Measurements from ENCODE around the gene EYS.

EYS gene

DNA sequence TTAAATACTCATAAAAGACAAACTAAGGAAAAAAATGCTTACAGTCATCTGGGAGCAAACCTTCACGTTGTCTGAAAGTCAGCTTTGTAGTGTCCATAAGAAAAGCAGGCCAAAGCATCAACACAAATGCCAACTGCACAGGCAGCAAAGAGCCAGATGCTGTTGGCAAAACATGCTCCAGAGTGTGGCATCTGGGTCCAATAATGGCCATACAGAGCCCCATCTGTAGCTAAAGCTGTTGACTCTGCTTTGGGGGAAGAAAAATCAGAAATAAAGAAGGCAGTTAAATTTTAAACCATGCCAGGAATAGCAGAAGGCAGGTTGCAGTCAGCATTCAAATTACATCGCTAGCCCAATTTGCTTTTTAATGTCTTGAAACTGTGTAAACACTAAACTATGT, 776.3 kb downstream of the EYS start:
- no peak for DNase-seq

DNA sequence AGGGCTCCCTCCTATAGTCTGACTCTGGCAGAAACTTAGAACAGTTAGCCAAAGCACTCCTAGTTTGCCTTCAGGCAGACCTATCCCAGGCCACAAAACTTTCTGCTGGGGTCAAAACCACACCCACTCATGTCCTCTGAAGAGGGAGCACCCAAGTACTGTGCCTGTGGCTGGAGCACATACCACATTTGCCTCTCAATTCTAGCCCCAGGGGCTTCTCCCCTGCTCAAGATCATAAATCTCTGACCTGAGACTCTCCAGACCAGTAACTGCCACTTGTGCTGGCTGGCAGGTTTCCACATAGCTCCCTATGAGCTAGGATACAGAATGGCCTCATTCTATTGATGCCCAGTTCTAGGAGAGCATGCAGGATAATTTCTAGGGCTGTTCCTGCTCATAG, 781.0 kb downstream of the EYS start:
- no peak for DNase-seq

DNA sequence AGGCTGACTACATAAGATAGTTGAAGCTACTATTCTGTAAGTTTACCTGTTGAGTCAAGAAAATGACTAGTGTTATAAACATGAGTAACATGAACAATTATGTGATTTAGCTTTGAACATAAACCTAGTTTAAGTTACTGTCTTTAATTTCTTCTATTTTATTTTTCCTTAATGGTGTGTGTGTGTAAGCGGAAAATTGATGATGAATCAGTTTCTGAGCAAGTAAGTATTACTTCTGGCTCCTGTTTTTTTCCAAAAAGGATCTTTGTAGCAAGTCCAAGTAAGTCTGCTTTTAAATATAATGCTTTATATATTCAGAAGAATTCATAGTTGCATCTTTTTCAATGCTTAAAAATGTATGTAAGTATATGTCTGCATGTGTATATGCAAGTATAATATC, 786.8 kb downstream of the EYS start:
- DNase-seq: no peak

DNA sequence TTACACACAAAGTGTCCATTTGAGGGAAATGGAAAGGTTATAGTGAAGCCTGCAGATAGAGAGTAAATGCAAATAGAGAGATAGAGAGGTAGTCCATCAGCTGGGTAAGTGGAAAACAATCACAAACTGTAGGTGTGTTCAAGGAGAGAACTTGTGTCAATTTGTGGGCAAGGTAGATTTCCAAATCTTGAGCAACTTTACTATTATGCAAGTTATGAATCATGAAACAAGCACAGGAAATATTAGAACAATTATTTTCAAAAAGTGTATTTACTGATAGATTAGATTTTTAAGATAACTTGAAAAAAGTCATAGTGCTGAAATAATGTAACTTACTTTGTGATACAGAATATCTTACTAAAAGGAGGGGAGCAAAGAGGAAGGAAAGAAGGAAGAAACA, 792.9 kb downstream of the EYS start:
- DNase-seq: no peak

DNA sequence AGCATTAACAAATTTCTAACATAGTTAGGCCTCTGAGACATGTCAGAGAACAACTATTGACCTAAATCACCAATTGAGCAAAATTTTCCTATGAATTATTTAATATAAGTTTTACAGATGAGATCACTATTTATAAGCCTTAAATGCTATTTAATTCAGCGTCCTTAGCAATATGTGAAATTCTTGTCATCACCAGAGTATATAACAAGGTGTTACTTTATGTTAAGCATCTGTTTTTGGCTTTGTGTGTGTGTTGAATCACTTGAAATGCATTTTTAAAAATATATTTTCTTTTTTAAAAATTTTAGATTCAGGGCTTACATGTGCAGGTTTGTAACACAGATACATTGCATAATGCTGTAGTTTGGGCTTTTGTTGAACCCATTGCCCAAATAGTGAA, 794.1 kb downstream of the EYS start:
- no peak for DNase-seq

DNA sequence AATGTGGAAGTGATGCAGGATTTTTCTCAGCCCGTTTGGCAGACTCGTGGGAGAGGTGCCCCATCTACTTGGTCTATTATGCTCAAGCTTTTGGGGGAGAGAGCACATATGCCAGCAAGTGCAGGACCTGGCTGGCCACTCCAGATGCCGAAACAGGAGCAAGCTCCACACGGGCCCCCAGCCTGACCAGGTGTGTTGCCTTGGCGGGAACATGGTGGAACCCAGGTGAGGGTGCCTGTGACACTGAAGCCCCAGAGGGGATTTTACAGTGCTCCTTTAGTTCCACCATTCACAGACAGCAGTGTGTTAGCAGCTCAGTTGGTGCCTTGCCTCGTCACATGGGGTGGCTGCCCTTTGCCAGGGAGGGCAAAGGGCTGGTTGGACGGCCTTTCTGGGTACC, 798.9 kb downstream of the EYS start:
- no peak for DNase-seq

DNA sequence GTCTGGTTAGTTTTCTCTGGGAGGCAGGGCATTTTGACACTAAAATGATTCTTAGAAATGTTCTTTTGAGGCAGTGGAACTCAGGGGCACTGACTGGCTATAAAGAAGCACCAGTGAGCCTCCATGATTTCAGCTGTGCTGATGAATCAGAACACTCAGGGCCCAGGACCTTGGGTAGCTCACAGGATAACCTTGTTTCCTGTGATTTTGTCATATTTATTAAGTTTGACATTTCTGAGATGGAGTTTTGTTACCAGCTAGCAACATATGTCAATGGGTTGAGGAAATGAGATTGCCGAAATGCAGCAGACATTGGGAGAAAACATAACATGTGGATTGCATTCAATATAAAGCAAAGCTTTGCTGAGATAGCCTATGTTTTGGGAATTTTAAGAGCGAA, 802.4 kb downstream of the EYS start:
- no peak for DNase-seq

DNA sequence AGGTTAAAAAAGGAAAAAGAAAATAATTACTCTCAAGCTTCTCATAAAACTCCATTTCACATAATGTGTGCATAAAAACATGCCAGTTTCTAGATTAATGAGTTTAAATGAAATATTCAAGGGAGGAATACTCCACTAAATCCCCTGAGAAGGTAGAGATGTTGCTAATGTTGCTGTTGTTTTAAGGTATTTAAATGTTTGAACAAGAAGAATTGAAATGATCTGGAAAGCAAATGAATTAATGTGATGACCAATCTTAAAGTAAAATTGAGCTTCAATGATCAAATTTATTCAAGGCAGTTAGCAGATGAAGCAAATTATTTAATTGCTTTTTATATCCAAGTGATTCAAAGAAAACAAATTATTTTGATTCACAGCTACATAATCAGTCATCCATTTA, 804.4 kb downstream of the EYS start:
- no peak for DNase-seq

DNA sequence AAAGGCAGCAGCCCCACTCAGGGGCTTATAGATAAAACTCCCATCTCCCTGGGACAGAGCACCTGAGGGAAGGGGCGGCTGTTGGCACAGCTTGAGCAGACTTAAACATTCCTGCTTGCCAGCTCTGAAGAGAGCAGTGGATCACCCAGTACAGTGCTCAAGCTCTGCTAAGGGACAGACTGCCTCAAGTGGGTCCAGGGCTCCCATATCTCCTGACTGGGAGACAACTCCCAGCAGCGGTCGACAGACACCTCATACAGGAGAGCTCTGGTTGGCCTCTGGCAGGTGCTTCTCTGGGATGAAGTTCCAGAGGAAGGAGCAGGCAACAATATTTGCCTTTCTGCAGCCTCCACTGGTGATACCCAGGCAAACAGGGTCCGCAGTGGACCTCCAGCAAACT, 810.1 kb downstream of the EYS start:
- DNase-seq: no peak

DNA sequence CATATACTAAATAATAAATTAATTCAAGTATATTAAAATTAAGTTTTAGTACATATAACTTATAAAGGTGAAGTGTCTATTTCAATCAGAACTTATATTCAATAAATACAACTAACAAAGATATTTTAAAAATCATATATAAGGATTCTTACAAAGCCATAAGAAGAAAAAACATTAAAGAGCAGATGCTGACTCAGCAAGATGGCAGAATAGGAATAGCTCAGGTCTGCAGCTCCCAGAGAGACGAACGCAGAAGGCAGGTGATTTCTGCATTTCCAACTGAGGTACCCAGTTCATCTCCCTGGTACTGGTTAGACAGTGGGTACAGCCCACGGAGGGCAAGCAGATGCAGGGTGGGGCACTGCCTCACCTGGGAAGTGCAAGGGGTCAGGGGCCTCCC, 811.1 kb downstream of the EYS start:
- DNase-seq: no peak

DNA sequence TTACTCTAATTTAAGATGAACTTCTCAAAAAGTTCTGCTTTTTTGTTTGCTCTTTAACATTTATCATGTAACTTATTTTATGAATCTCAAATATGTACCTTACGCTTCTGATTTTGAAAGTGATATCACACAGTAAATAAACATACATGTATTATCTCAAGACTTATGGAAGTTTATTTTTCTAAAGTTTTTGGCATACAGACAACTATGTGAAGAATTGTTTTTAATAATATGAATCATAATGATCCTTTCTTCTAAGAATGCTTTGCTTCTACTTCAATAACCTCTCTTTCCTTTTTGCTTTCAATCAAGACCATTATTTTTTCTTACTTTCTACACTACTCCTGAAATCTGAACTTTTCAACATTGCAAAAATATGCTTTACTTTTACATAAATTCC, 816.4 kb downstream of the EYS start:
- no peak for DNase-seq

DNA sequence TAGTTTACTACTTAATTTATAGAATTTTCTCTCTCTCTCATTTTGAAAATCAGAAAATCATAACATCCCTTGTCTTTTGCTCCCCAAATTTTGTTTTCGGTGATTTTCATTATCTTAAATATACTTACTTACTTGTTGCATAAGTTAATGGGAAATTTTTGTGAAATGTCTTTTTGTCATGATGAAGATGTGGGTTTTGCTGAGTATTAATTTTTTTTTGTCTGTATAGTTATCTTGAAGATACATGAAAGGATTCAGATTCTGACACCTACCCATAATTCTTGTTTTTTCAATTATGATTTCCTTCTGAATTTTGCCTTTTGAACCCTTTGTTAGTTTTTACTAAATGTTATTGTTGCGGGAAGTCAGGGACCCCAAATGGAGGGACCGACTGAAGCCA, 817.9 kb downstream of the EYS start:
- no peak for DNase-seq

DNA sequence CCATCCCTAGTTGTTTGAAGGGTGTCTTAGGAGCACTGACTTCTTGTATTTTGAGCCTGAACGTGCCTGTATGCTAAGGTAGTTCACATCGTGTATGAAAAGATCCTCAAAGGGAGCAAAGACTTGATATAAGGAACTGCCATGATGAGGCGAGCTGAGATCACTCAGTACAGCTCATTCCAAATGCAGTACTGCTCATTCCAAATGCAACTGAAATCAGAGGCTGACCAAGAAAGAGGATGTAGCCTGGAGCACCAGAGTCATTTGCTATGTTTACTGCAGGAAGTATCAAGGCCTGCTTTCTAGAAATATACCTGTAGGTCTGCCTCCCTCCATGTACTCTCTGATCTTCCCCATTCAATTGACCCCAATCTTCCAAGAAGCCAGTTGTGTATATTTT, 832.2 kb downstream of the EYS start:
- DNase-seq: no peak

DNA sequence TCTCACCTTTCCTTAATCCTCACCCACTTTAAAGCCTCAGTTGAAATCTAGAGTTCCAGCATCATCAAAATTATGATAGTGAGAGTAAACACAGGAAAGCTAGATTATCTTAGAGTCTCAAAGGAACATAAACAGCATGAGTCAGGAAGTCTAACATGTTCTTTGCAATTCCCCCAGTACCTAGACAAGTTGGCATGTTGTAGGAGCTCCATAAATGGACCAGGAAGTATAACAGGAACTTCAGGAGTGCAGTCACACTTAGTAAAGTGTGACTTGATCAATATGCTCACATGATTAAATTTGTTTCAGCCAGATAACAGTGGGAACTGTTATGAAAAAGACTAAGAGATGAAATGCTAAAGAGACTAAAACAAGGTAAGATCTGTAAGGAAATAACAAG, 834.4 kb downstream of the EYS start:
- DNase-seq: no peak

DNA sequence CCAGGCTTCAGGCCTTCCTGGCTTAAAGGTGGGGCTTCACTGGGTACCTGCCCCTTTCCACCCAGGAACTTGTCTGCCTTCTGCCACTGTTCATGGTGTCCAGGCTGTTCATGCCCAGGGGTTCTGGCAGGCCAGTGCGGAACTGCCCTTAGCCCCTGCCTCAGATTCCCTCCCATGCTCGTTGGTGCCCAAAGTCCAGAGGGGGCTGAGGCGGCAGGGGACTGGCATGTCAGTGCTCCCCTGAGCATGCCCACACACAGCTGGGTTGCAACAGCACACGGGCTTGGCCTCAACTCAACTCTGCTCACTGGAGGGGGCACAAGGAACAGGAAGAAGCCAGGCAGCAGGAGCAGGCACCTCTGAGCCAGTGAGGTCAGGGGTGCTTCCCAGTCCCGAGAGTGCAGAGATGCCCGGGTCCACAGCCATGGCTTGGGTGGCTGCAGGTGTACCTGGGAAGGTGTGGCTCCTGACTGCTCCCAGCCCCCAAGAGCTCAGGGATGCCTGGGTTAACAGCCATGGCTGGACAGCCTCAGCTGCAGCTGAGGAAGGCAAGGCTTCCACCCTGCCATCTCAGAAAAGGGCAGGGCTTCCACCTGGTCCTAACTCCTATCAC, 845.9 kb downstream of the EYS start:
- DNase-seq: no peak

DNA sequence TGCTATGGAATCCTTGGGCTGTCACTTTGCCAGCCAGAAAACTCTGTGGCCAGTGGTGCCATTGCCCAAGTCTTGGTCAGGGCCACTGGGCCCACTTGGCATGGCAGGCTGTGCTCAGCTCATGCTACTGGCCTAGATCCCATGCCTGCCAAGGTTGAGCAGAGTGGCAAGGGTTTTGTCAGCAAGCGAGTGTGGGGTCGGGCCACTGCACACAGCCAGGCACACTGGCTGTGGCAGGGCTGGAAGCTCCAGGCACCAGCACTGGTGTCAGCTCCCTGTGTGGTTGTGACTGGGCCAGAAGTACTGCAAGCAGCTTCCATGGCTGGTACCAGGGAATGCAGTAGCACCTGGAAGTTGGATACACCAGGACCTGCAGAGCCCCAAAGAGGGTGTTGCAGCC, 846.8 kb downstream of the EYS start:
- DNase-seq: no peak

DNA sequence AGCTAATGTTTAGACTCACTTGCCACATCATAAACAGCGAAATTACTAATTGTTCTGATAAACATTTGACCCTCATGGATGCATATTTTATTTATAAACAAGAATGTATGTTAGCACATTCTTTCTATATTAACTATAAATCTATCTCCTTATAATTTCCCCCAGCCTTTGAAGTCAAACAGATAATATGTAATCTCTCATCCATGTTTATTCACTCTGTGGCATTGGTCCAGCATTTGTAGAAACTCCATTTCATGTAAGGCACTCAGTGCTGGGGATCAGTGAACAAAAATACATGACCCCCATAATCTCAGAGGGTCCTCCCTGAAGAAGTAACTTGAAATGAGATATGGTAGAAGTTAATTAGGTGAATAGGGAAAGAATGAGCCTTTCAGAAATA, 856.9 kb downstream of the EYS start:
- DNase-seq: no peak

DNA sequence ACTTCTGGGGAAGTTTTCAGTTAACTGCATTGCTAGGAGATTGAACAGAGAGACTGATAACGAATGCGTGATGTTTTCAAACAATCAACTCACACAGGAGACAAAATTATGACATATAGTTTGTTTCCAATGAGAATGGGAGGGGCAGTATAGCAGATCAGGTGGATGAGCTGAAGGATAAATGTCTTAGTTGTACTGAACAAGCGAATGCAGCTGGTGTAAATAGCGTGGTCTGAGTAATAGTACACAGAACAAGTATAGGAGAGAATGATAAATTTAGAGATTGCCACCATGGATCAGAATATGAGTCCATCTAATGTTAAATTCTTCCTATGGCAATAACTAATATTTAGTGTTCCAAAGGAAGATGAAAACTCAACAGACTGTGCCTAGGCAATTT, 858.6 kb downstream of the EYS start:
- DNase-seq: no peak

DNA sequence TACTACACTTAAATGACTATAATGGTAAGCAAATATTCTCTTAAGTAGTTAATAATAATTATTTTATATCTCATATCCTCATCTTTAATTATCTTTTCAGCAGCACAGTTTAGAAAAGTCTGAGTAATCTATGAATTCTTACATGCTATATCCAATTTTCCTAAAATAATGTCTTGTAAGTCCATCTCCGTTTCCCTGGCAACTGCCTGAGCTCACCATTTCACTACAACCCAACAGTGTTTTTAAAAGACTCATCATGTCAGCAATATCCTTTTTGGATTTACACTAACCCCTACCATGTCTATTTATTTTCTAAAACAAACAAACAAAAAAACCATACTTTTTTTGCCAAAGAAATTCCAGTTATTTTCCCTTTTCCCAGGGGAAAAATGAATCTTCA, 859.6 kb downstream of the EYS start:
- no peak for DNase-seq

DNA sequence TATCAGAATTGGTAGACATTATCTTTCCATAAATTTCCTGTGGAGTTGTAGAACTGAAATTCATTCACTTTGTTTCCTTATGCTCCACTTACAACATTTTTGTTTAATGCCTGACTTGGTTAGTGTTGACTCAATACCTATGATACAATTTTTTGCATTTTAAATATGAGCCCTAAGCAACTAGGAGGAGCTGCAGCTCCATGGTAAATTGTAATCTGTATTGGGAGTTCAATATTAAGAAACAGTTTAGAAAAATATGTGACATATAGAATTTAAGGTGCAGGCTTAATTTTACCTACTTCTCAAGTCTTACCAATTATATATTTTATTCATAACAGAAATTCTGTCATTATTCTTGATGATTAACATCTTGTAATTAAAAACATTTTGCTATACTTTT, 868.3 kb downstream of the EYS start:
- no peak for DNase-seq

DNA sequence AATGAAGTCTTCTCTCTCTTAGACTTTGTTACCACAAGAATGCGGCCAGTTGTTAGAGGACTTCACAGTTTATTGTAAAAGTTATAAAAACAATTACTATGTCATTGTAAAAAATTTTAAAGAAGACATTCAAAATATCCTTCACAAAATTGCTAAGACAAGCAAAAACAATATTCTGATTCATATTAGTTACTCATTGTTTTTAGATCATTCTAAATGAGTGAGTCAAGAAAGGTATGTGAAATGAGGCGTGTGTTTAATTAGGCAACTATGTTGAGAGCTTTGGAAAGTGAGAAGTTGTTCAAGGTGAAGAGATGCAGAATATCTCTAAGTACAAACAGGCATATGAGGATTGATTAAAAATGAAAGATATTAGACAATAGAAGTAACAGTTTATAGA, 875.3 kb downstream of the EYS start:
- no peak for DNase-seq

DNA sequence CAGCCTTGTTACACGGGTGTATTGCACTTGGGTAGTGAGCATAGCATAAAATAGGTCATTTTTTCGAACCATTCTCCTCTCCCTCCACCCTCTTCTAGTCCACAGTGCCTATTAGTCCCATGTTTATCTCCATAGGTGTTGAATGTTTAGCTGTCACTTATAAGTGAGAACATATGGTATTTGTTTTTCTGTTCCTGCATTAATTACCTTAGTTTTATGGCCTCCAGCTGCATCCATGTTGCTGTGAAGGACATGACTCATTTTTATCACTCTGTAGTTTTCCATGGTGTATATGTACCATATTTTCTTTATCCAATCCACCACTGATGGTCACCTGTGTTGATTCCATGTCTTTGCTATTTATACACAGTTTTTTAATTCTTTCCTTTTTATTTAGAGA, 889.5 kb downstream of the EYS start:
- no peak for DNase-seq

DNA sequence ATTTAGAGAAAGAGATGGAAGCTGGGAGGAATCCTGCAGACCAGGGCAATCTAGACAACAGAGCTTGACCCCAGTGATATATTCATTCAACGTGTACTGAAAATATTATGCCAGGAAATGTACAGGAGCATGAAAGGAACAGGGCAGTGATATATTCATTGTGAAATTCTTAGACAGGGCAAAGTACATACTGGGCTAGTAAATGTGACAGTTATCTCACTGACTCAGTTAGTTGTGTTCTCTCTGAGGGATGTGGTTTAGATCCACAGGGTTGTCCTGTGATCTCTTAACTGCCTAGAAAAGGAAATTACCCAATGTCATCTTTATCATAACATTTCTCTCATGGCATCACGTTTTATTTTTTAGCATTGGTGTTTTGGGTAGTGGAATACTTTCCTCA, 891.3 kb downstream of the EYS start:
- DNase-seq: no peak

DNA sequence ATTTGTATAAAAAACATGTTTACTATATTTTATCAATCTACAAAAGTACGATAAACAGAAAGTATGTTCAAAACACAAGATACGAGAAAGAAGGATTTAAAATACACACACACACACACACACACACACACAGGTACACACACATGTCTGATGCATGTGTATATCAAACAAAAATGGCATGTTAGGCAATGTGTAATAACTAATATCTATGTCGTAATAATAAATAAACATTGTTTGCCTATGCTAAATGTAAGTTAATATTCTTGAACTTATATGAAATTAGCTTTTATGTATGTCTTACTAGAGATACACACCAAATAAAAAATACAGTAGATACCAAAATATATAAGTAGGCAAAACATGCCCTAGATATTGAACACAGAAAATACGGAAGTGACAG, 894.9 kb downstream of the EYS start:
- no peak for DNase-seq

DNA sequence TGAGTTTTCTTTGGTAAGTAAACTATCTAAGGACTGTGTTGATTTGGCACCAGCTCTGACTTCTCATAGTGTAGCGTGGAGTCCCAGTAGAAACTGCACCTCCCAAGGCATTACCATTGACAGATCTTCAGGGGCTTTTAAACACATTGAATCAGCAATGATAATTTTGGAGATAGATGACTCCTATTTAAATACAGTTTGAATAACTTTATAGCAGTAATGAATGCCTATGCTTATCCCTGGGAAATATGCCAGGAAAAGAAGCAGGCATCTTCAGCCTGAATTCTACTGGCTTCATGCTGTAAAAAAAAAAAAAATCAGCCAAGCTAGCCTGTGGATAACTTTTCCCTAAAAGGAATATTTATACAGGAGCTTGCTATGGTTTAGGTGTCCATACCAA, 895.9 kb downstream of the EYS start:
- no peak for DNase-seq

DNA sequence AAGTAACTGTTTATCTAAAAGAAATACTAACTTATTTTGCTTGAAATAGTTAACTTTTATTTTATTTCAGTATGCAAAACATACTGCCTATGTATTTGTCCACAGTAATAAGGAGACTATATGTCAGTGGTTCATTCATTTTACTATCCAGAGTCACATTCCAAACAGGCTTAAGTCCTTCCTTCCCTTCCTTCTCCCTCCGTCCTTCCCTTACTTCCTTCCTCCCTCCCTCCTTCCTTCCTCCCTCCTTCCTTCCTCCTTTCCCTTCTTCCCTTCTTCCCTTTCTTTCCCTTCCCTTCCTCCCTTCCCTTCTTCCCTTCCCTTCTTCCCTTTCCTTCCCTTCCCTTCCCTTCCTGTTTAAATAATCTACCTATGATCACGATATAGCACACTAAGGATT, 899.2 kb downstream of the EYS start:
- no peak for DNase-seq

Measured in activated CD4-positive, alpha-beta T cell treated with anti-CD3 and anti-CD28 coated beads for 1 hour (primary cell).